Glutamatergic neuron (in vitro differentiated cells): ENCODE results near the gene FSD1. TPM values are rescaled to one million over a fixed set of nuclear protein-coding genes. Genes with fewer than 3 reads are reported as not detected.

Experiments
- DNase-seq: peaks from one replicate; pipeline ENCODE4 v3.0.0; 2022
- H3K27ac Mint-ChIP-seq: one replicate; pipeline ENCODE4 v1.8.0; 2020; ENCODE audit warnings: mild to moderate bottlenecking, mixed read lengths, inconsistent platforms; ENCODE audit not compliant: unreplicated experiment
- H3K27me3 Mint-ChIP-seq: one replicate; pipeline ENCODE4 v1.8.0; 2020; ENCODE audit warnings: mild to moderate bottlenecking, moderate library complexity, mixed read lengths, inconsistent platforms; ENCODE audit not compliant: unreplicated experiment
- H3K36me3 Mint-ChIP-seq: one replicate; pipeline ENCODE4 v1.8.0; 2020; ENCODE audit warnings: mild to moderate bottlenecking, mixed read lengths, inconsistent platforms; ENCODE audit not compliant: unreplicated experiment
- H3K4me1 Mint-ChIP-seq: one replicate; pipeline ENCODE4 v1.8.0; 2020; ENCODE audit warnings: mild to moderate bottlenecking, low read depth, mixed read lengths, inconsistent platforms; ENCODE audit not compliant: unreplicated experiment
- H3K4me3 Mint-ChIP-seq: one replicate; pipeline ENCODE4 v1.8.0; 2020; ENCODE audit warnings: mild to moderate bottlenecking, mixed read lengths, inconsistent platforms; ENCODE audit not compliant: unreplicated experiment
- H3K9me3 Mint-ChIP-seq: one replicate; pipeline ENCODE4 v1.8.0; 2020; ENCODE audit warnings: mild to moderate bottlenecking, moderate library complexity, mixed read lengths, inconsistent platforms; ENCODE audit not compliant: unreplicated experiment
- CTCF ChIP-seq: fragments of 200-600 bp; sonication (generic); IDR thresholded peaks from one replicate; pipeline ENCODE4 v1.5.0; 2021; ENCODE audit not compliant: partially characterized antibody, unreplicated experiment
- total RNA-seq: library from RNA; stranded (reverse); fragmentation: NEBNext Ultra II Directional; extraction: Animal tissue kit (Norgen Biotek cat#: 25700); gene quantifications from one replicate; pipeline ENCODE4 v1.2.1, GENCODE V29; 2021; ENCODE audit not compliant: unreplicated experiment

The FSD1 gene
- total RNA-seq, 1 donor from 2014 or later = 156 TPM

DNA sequence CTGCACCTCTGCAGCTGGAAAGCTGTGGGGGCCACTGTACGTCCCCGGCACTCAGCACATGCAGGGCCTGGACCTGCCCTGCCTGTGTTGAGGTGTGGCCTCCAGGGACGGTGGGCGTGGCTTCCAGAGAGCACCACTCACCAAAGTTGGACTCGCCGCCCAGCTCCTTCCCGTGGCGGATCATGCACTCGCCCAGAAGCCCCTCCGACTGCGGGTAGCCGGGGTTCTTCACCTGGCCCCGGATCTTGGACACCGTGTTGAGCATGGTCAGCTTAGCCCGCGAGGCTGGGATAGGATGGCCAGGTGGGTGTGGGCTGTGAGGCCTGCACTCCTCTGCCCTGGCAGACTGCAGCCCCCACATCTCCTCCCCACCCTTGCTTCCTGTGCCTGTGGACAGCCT, 60.9 kb downstream of the FSD1 start:
- TF ChIP-seq CTCF = no peak
- Mint-ChIP-seq H3K27me3 (peaks cover 31% of the 10 kb centered on the region), H3K9me3 (peaks cover 23% of the 10 kb centered on the region), H3K36me3 (no peaks in the 10 kb centered on the region), H3K4me1 (peaks cover 19% of the 10 kb centered on the region), H3K4me3 (no peak overlapping the region), H3K27ac (no peak overlapping the region)
- no peak for DNase-seq

DNA sequence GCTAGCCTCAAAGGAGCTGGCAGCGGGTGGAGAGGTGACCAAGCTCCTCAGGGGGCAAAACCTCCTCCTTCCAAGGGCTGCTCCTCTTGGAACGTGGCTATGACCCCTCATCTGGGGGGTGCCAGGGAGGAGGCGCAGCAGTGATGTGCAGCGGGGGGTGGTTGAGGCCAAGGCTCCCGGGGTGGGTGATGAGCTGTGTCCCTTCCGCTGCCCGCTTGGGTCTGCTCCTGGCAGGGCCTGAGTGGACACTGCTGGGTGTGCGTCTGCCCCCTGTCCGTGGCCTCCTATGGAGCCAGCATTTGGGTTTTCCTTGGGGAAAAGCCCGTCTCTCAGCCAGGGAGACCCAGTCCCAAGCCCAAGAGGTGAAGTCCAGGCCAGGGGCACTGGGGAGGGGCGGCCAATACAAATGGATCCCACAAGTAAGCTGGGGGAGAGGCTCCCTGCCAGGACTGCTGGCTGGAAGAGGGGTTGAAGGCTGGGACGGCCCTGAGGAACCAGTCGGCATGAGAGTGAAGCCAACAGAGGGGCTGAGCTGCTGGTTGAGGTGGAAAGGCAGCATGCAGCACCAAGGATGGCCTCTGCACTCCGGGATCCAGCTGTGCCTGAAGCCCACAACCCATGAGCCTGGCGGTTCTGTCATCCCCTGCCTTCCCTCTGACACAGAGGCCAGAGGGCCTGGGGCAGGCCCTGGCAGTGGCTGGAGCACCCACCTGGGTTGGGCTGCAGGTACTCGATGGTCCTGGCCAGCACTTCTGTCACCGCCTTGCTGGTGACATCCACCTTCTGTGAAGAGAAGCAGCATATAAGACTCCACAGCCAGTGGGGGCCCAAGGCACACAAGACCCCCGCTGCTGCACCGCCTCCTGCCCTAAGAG, 61.6 kb downstream of the FSD1 start:
- DNase-seq = no peak
- TF ChIP-seq CTCF = no peak
- peaks cover 21% of the 10 kb centered on the region for H3K9me3 Mint-ChIP-seq
- H3K27me3 Mint-ChIP-seq = peaks cover 29% of the 10 kb centered on the region
- H3K4me1 Mint-ChIP-seq = peaks cover 17% of the 10 kb centered on the region
- H3K36me3 Mint-ChIP-seq = no peaks in the 10 kb centered on the region
- H3K27ac Mint-ChIP-seq = no peak overlapping the region
- H3K4me3 Mint-ChIP-seq = no peak overlapping the region

GRCh38 chr19:4366666-4367335, 62.4 kb downstream of the FSD1 start:
- Mint-ChIP-seq H3K27ac (no peak overlapping the region), H3K36me3 (no peaks in the 10 kb centered on the region), H3K4me3 (no peak overlapping the region), H3K27me3 (peaks cover 29% of the 10 kb centered on the region), H3K9me3 (peaks cover 21% of the 10 kb centered on the region), H3K4me1 (peaks cover 19% of the 10 kb centered on the region)
- no peak for TF ChIP-seq CTCF
- no peak for DNase-seq

GRCh38 chr19:4367336-4367723, 62.9 kb downstream of the FSD1 start:
- H3K9me3 Mint-ChIP-seq = peaks cover 17% of the 10 kb centered on the region
- no peak for DNase-seq
- H3K4me1 Mint-ChIP-seq = peaks cover 16% of the 10 kb centered on the region
- no peak overlapping the region for H3K4me3 Mint-ChIP-seq
- TF ChIP-seq CTCF = no peak
- peak overlapping the region; percentile 55 for H3K27ac Mint-ChIP-seq
- H3K36me3 Mint-ChIP-seq = no peaks in the 10 kb centered on the region
- peaks cover 29% of the 10 kb centered on the region for H3K27me3 Mint-ChIP-seq

DNA sequence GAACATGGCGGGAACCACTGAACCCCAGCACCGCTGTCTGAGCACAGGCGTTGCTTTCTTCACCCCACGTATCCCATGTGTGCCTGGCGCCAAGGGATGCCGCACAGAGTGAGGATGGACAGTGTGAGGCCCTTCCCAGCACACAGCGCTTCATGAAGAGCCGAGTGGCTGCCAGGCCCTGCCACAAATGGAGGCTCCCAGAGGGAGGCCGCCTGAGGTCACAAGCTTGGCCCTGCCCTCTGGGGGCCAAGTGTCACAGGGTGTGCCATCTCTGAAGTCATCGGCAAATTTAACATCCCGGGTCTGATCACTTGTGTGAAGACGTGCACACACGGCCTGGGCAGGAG, 63.4 kb downstream of the FSD1 start:
- DNase-seq = no peak
- H3K4me3 Mint-ChIP-seq = peak overlapping the region; percentile 15
- H3K4me1 Mint-ChIP-seq = peaks cover 16% of the 10 kb centered on the region
- no peak for TF ChIP-seq CTCF
- peak overlapping the region; percentile 55 for H3K27ac Mint-ChIP-seq
- peaks cover 32% of the 10 kb centered on the region for H3K27me3 Mint-ChIP-seq
- H3K9me3 Mint-ChIP-seq = peaks cover 17% of the 10 kb centered on the region
- no peaks in the 10 kb centered on the region for H3K36me3 Mint-ChIP-seq
